Osteoblast (primary cell): ENCODE results near the gene DDX24. TPM values are rescaled to one million over a fixed set of nuclear protein-coding genes. Genes with fewer than 3 reads are reported as not detected.

Source experiments
- DNase-seq: peaks from one replicate; pipeline ENCODE4 v3.0.0; 2011; ENCODE audit warnings: low spot score, mixed read lengths; ENCODE audit not compliant: insufficient read length; ENCODE audit errors: missing footprints
- H2AFZ ChIP-seq: 2 replicates; pipeline ENCODE4 v1.6.0; 2011; ENCODE audit warnings: mild to moderate bottlenecking, low read length
- H3K27ac ChIP-seq: 2 replicates; pipeline ENCODE4 v1.5.1; 2011; ENCODE audit warnings: mild to moderate bottlenecking, low read depth, low read length, moderate library complexity
- H3K27me3 ChIP-seq: 2 replicates; pipeline ENCODE4 v1.6.0; 2012; ENCODE audit warnings: mild to moderate bottlenecking, control low read depth, inconsistent platforms, low read length, moderate library complexity; ENCODE audit not compliant: insufficient read depth
- H3K36me3 ChIP-seq: 2 replicates; pipeline ENCODE4 v1.5.1; 2011; ENCODE audit warnings: mild to moderate bottlenecking, low read length, control low read depth, moderate library complexity; ENCODE audit not compliant: insufficient read depth
- H3K4me1 ChIP-seq: 2 replicates; pipeline ENCODE4 v1.5.1; 2011; ENCODE audit warnings: mild to moderate bottlenecking, low read length, control low read depth, moderate library complexity; ENCODE audit not compliant: insufficient read depth
- H3K4me2 ChIP-seq: 2 replicates; pipeline ENCODE4 v1.6.0; 2011; ENCODE audit warnings: mild to moderate bottlenecking, low read length; ENCODE audit not compliant: insufficient read depth
- H3K4me3 ChIP-seq: fragments of 200-600 bp; sonication (generic); 3 replicates; pipeline ENCODE4 v1.5.1; 2012; ENCODE audit warnings: mild to moderate bottlenecking, low read length, inconsistent platforms; ENCODE audit not compliant: insufficient read depth
- H3K79me2 ChIP-seq: 2 replicates; pipeline ENCODE4 v1.6.0; 2012; ENCODE audit warnings: mild to moderate bottlenecking, low read length, control low read depth, inconsistent platforms; ENCODE audit not compliant: insufficient read depth
- H3K9me3 ChIP-seq: 2 replicates; pipeline ENCODE4 v1.5.1; 2011; ENCODE audit warnings: low read depth, low read length, control low read depth
- H4K20me1 ChIP-seq: 2 replicates; pipeline ENCODE4 v1.6.0; 2012; ENCODE audit warnings: mild to moderate bottlenecking, low read length, control low read depth; ENCODE audit not compliant: insufficient read depth
- total RNA-seq: library from RNA; depleted of rRNA; stranded (reverse); fragments of >200 nt; gene quantifications from 2 replicates; pipeline ENCODE4 v1.2.3, GENCODE V29; 2012
- TF ChIP-seq, protein P1 (sequence below): IDR thresholded peaks from 2 replicates; pipeline ENCODE4 v1.5.1; 2011; ENCODE audit warnings: mild to moderate bottlenecking, low read depth, low read length, moderate library complexity; ENCODE audit errors: extremely low read depth

Gene DDX24
- total RNA-seq, 1 donor = 134 TPM

DNA sequence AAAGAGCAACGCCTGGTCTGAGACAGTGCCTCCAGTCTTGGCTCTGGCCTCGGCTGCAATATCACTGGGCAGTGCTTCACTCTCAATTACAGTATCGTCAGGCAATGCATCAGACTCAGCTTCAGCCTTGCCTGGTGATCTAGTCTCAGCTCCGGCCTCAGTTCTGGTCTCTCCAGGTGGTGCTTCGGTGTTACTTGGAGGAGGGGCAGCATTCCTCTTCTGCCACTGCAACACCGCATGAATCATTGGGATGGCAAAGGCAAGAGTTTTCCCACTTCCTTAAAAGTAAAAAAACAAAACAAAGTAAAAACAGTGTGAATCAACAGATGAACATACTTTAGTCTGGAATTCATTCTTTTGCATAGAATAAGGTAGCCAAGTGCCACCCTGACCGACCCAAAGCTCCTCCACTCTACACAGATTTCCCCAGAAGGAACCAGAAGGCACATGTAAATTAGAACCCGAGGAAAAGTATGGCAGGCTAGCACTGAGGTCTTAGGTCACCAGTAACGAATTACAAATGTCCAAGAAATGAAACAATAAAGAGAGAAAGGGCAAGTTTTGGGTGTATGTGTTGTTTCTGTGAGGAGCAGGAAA is 18.6 kb downstream of the DDX24 start:
- Histone ChIP-seq H3K4me1 (peaks cover 18% of the 10 kb centered on the region), H3K27ac (peak overlapping the region; percentile 58), H3K36me3 (peaks cover 49% of the 10 kb centered on the region), H3K27me3 (no peaks in the 10 kb centered on the region), H3K4me3 (no peak overlapping the region), H3K4me2 (peak overlapping the region; percentile 46), H3K79me2 (peaks cover 90% of the 10 kb centered on the region), H2AFZ (no peak overlapping the region), H3K9me3 (no peaks in the 10 kb centered on the region), H4K20me1 (peaks cover 59% of the 10 kb centered on the region)
- TF ChIP-seq, protein P1, sequence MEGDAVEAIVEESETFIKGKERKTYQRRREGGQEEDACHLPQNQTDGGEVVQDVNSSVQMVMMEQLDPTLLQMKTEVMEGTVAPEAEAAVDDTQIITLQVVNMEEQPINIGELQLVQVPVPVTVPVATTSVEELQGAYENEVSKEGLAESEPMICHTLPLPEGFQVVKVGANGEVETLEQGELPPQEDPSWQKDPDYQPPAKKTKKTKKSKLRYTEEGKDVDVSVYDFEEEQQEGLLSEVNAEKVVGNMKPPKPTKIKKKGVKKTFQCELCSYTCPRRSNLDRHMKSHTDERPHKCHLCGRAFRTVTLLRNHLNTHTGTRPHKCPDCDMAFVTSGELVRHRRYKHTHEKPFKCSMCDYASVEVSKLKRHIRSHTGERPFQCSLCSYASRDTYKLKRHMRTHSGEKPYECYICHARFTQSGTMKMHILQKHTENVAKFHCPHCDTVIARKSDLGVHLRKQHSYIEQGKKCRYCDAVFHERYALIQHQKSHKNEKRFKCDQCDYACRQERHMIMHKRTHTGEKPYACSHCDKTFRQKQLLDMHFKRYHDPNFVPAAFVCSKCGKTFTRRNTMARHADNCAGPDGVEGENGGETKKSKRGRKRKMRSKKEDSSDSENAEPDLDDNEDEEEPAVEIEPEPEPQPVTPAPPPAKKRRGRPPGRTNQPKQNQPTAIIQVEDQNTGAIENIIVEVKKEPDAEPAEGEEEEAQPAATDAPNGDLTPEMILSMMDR = no peak
- no peak for DNase-seq

DNA sequence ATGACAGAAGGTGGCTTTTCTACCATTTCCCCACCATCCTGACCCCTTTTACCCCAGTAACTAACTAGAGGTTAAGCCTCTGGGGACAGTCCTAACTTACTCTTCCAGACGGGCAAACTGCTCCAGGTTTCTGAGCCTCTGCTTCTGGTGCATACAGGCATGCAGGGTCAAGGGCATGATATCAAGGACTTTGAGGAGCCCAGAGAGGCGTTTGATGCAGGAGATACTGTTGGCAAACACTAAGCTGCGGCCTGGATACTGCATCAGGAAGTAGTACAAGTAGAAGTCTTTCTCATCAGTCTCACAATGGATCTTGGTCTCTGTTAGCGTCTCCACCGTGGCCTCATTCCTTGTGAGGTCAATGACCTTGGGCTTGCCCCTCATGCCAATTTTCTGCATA is 21.0 kb downstream of the DDX24 start:
- TF ChIP-seq, protein P1 = no peak
- H3K4me3 ChIP-seq = no peak overlapping the region
- peaks cover 71% of the 10 kb centered on the region for H3K36me3 ChIP-seq
- no peaks in the 10 kb centered on the region for H3K9me3 ChIP-seq
- no peaks in the 10 kb centered on the region for H3K27me3 ChIP-seq
- H3K27ac ChIP-seq = no peak overlapping the region
- peaks cover 18% of the 10 kb centered on the region for H3K4me1 ChIP-seq
- no peak for DNase-seq
- H2AFZ ChIP-seq = no peak overlapping the region
- H4K20me1 ChIP-seq = peaks cover 40% of the 10 kb centered on the region
- peaks cover 66% of the 10 kb centered on the region for H3K79me2 ChIP-seq
- H3K4me2 ChIP-seq = no peak overlapping the region

DNA sequence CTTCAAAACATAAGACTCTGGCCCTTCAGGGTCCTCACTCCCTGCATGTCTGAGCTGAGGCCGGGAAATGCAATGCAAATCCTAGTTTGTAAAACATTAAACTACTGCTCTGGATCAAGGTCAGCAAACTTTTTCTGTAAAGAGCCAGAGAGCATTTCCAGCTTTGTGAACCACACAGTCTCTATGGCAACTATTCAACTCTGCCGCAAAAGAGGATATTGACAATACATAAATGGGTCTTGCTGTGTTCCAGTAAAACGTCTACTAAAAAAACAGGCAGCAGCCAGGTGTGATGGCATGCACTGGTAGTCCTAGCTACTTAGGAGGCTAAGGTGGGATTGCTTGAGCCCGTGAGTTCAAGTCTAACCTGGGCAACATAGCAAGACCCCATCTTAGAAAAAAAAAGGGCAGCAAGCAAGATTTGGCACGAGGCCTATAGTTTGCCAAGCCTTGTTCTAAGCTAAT is 22.3 kb downstream of the DDX24 start:
- H3K9me3 ChIP-seq = no peaks in the 10 kb centered on the region
- peaks cover 38% of the 10 kb centered on the region for H4K20me1 ChIP-seq
- TF ChIP-seq, protein P1 = no peak
- peaks cover 18% of the 10 kb centered on the region for H3K4me1 ChIP-seq
- no peak overlapping the region for H2AFZ ChIP-seq
- no peak for DNase-seq
- H3K4me2 ChIP-seq = no peak overlapping the region
- H3K4me3 ChIP-seq = no peak overlapping the region
- H3K27me3 ChIP-seq = no peaks in the 10 kb centered on the region
- peaks cover 54% of the 10 kb centered on the region for H3K79me2 ChIP-seq
- H3K36me3 ChIP-seq = peaks cover 84% of the 10 kb centered on the region
- H3K27ac ChIP-seq = no peak overlapping the region

DNA sequence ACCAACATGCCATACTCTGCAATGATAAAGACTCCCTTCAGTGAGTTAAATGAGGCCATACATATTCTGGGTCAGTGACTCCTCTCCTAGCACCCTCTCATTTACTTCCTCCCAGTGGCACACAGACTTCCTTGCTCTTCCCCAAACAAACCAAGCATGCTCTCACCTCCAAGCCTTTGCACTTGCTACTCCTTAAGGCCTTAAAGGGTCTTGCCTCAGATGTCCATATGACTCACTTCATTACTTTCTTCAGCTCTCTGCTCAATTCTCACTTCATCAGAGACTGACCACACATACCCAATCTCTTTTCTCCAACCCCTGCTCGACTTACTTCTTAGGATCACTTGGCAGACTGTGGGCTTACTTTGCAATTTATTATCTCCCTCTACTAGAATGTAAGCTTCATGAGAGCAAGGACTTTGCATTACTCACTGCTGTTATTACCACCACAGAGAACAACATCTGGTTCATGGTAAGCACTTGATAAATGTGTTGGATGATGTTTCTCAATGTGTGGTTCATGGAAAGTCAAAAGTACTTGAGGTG is 22.8 kb downstream of the DDX24 start:
- TF ChIP-seq, protein P1 = no peak
- Histone ChIP-seq H3K4me1 (peaks cover 13% of the 10 kb centered on the region), H4K20me1 (peaks cover 37% of the 10 kb centered on the region), H3K4me2 (no peak overlapping the region), H3K27me3 (no peaks in the 10 kb centered on the region), H3K36me3 (peaks cover 84% of the 10 kb centered on the region), H3K27ac (no peak overlapping the region), H3K9me3 (no peaks in the 10 kb centered on the region), H3K4me3 (no peak overlapping the region), H3K79me2 (peaks cover 49% of the 10 kb centered on the region), H2AFZ (no peak overlapping the region)
- no peak for DNase-seq
